Fibroblast of skin of back (primary cell): Measurements from ENCODE around the gene ZFR2. TPM values are rescaled to one million over a fixed set of nuclear protein-coding genes. Genes with fewer than 3 reads are reported as not detected.
"Not testable (repeated sequence)": the region's sequence is repeated elsewhere in the genome, so short reads cannot be mapped to it uniquely, and the experiment has no call there.

Source experiments
- DNase-seq: peaks from one replicate; pipeline ENCODE4 v3.0.0-alpha.2; 2013
- polyA plus RNA-seq, 2 experiments: library from polyadenylated mRNA; unstranded; fragments of 120-200 nt; gene quantifications; one replicate each; pipeline ENCODE4 v1.2.1, GENCODE V29; 2013; ENCODE audit not compliant: insufficient read length in 2 of 2

ZFR2 gene
- polyA plus RNA-seq (2013, experiment 1 of 2; ENCODE audit: insufficient read length), result not detected
- not detected for polyA plus RNA-seq (2013, experiment 2 of 2; ENCODE audit: insufficient read length)

DNA sequence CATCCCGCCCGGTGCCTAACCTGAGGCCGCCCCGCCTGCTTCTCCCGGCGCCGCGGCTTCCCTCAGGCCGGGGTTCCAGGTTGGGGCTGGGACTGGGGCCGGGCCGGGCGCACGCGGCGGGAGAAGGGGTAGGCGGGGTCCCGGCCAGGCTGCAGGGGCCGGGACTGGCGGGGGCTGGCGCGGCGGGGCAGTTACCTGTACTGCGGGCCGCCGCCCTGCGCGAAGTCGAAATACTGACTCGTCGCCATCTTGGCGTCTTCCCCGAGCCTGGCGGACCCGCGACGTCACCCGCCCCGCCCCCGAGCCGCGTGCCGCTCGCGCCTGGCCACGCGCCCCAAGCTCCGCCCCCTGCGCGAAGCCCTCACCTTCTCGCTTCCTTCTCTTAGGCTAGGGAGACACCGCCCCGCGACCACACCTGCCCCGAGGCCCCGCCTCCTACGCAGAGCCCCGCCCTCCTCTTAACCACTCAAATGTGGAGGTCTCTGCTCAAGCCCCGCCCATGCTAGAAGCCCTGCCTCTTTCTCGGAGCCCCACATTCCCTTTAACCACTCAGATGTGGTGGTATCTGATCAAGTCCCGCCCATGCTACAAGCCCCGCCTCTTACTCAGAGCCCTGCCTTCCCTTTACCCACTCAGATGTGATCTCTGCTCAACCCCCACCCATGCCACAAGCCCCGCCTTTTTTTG is at the start of gene ZFR2:
ZFR2 (minus strand) TSS at position 269 of the 687 bp plus-strand sequence; CDS start at position 248, 21 bp downstream.
- no peak for DNase-seq

DNA sequence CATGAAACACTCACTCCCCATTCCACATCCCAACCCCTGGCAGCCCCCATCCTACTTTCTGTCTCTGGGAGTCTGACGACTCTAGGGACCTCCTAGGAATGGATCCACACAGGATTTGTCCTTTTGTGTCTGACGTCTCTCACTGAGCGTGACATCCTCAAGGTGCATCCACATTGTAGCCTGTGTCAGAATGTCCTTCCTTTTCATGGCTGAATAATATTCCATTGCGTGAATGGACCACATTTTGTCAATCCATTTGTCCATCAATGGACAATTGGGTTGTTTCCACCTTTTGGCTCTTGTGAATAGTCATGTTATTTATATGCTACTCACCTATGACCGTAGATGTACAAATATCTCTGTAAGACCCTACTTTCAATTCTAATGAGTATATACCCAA is 47.2 kb upstream of the ZFR2 start:
- DNase-seq, result no peak

DNA sequence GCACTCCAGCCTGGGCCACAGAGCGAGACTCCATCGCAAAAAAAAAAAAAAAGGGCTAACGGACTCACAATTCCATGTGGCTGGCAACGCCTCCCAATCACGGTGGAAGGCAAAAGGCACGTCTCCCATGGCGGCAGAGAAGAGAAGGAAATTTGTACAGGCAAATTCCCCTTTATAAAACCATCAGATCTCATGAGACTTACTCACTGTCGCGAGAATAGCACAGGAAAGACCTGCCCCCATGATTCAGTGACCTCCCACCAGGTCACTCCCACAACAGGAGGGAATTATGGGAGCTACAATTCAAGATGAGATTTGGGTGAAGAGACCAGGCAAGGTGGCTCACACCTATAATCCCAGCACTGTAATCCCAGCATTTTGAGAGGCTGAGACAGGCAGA is 45.4 kb upstream of the ZFR2 start:
- DNase-seq, result no peak

DNA sequence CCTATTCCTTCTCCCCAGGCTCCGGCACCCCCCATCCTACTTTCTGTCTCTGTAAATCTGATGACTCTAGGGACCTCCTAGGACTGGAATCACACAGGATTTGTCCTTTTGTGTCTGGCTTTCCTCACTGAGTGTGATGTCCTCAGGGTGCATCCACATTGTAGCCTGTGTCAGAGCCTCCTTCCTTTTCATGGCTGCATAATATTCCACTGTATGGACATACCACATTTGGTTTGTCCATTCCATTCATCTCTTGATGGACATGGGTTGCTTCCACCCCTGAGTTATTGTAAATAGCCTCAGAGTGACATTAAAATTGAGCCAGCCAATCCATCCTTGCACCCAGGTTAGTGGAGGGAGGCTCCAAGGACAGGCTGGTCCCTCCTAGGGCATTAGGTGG is 41.3 kb upstream of the ZFR2 start:
- DNase-seq, result no peak

DNA sequence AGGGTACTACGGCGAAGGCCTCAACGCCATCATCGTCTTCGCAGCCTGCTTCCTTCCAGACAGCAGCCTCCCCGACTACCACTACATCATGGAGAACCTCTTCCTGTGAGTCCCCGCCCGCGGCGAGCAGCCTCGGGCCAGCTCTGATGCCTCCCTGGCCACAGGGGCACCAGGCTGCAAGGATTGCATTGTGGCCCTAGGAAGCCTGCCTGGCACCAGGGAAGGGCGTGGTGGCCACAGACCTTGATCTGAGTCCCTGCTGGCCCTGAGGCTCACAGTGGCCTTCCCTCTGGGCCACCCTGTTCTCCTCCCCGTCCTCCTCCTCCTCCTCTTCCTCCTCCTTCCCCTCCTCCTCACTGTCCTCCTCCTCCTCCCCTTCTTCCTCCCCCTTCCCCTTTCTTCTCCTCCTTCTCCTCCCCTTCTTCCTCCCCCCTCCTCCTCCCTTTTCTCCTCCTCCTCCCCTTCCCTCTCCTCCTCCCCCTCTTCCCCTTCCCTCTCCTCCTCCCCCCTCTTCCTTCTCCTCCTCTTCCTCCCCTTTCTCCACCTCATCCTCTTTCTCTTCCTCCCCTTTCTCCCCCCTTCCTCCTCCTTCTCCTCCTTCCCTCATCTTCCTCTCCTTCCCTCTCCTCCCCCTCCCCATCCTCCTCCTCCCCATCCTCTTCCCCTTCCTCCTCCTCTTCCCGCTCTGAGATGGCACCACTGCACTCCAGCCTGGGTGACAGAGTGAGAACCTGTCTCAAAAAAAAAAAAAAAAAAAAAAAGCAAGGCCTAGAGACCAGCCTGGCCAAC is 39.6 kb upstream of the ZFR2 start:
- DNase-seq, result no peak

DNA sequence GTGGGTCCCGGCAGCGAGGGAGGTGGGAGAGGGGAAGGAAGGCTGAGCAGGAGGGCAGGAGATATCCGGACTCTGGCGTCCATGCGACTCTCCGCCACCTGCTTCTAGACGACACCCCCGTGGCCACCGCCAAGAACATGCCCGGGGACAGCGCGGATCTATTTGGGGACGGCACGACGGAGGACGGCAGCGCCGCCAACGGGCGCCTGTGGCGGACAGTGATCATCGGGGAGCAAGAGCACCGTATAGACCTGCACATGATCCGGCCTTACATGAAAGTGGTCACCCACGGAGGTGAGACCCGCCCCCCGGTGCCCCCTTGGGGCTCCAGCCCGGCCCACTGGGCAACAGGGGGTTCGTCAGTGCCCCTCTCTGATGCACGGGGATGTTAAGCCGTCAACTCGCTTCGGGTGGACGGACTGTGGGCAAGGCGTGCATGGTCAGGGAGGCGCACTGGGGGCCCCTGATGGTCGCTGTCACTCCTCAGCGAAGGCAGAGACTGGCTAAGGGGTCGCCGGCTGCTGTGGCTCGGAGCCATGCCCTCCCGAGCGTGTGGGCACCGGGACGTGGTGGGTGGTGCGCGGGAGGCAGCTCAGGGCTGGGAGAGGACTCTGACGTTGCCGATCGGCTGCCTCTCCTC is 38.9 kb upstream of the ZFR2 start:
- no peak for DNase-seq

DNA sequence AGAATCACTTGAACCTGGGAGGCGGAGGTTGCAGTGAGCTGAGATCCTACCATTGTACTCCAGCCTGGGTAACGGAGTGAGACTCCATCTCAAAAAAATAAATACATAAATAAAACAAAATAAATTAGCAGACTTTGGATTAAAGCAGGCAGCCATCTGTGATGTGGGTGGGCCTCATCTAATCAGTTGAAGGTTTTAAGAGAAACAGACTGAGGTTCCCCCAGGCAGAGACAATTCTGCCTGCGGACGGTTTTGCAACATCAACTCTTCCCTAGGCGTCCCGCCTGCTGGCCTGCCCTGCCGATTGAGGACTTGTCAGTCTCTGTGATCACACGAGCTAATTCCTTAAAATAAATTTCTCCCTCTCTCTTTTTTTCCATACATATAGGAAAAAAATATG is 35.4 kb upstream of the ZFR2 start:
- no peak for DNase-seq

DNA sequence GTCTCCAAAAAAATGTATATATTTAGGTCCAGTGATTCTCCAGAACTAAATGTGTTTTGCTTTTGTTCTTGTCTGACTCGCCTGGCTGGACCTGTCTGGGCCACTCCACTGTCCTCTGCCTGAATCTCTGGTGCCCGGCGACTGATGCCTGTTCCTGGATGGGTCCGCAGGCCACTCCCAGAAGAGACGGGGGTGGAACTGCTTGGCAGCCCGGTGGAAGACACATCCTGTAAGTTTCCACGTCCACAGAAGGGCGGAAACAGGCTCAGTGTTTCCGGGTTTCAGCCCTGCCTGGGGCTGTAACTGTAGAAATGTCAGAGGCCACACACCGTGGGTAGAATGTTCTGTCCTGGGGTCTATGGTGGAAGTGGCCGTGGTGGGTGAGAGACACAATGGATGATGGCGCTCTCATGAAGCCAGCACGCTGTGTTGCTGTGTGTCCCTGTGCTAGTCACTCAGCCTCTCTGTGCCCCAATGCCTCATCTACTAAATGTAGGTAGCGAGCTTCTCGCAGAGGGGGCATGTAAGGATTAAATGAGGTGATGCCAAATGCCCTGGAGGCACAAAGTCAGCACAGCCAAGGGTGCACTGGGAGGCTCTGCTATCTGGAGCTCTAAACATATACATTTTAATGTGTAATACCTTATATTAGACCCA is 33.6 kb upstream of the ZFR2 start:
- DNase-seq, result no peak

DNA sequence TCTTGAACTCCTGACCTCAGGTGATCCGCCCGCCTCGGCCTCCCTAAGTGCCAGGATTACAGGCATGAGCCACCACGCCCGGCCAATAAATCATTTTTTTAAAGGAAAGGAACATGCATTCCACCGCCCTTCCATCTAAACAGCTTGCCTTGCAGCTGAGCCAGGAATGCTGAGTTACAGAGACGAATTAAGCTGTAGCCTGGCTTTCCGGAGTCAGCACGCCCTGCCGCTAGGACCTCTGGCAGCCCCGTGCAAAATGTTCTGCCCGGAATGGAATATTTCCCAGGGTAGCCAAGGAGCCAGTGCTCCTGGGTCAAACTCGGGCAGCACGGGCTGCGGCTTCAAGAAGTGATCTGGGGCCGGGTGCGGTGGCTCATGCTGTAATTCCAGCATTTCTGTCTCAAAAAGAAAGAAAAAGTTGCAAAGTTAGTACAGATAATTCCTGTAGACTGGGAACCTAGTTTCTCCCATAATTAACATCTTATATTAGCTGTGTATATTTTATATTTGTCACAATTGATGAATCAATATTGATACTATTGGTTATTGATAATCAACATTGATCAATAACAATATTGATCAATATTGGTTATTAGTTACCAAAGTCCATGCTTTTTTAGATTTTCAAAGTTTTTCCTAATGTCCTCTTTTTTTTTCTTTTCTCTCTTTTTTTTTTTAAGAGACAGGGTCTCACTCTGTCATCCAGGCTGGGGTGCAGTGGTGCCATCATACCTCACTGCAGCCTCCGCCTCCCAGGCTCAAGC is 30.9 kb upstream of the ZFR2 start:
- no peak for DNase-seq

DNA sequence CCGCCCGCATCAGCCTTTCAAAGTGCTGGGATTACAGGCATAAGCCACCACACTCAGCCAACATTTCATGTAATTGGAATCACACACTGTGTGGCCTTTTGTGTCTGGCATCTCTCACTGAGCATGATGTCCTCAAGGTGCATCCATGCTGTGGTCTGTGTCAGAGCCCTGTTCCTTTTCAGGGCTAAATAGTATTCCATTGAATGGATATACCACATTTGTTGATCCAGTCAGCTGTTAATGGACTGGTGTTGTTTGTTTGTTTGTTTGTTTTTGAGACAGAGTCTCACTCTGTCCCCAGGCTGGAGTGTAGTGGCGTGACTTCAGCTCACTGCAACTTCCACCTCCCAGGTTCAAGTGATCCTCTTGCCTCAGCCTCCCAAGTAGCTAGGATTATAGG is 29.6 kb upstream of the ZFR2 start:
- no peak for DNase-seq

DNA sequence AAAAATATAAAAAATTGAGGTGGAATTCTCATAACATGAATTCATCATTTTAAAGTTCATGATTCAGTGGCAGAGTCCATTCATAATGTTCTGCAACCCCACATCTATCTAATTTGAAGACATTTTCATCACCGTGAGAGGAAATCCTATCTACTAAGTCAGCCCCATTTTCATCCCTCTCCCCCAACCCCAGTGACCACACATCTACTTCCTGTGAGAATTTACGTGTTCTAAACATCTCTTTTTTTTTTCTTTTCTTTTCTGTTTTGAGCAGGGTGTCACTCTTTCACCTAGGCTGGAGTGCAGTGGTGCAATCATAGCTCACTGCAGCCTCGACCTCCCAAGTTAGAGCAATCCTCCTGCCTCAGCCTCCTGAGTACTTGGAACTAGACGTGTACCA is 29.1 kb upstream of the ZFR2 start:
- DNase-seq, result no peak

DNA sequence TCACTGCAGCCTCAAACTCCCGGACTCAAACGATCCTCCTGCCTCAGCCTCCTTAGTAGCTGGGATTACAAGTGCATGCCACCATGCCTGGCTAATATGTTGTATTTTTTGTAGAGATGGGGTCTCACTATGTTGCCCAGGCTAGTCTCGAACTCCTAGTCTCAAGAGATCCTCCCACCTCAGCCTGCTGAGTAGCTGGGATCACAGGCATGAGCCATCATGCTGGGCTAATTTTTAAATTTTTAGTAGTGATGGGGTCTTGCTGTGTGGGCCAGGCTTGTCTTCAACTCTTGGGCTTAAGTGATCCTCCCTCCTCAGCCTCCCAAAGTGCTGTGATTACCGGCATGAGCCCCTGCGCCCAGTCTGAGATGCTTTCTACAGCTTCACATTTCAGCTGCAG is 26.9 kb upstream of the ZFR2 start:
- DNase-seq, result no peak

DNA sequence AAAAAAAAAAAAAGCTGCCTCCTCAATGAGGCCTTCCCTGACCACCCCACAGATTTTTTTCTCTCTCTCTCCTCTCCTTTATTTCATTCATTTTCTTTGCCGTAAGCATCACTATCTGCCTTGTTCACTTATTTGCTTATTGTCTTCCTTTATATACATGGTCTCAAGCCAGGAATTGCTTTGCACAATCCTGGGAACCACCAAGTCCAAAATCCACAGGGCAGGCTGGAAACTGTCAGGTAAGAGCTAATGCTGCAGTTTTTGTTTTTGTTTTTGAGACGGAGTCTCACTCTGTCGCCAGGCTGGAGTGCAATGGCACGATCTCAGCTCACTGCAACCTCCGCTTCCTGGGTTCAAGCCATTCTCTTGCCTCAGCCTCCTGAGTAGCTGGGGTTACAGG is 26.1 kb upstream of the ZFR2 start:
- DNase-seq, result not testable (repeated sequence)

DNA sequence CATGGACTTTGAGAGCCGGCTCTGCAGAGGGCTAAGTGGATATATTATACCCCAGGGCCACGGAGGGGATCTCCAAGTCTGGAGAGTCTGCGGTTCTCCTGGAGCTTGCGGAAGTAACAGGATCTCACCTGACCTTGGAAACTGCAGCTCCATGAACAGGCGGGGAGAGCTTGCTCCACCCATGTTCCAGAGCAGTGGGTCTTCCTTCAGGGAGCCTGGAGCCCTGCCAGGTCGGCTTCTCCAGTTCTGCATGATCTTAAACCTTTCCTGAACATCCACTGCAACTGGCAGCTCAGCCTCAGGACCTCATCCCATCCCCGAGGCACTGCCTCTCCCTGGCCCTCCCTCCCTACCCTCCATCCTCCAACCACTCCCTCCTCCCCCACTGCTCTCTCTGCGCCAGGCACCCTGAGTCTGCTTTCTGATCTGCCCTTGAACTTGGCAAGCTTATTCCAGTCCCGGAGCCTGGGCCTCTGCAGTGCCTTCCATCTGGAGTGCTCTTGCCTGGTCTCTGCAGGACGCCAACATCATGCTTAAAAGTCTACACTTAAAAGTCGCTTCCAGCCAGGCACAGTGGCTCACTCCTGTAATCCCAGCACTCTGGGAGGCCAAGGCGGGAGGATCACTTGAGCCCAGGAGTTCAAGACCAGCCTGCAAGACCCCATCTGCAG is 24.8 kb upstream of the ZFR2 start:
- DNase-seq, result no peak

DNA sequence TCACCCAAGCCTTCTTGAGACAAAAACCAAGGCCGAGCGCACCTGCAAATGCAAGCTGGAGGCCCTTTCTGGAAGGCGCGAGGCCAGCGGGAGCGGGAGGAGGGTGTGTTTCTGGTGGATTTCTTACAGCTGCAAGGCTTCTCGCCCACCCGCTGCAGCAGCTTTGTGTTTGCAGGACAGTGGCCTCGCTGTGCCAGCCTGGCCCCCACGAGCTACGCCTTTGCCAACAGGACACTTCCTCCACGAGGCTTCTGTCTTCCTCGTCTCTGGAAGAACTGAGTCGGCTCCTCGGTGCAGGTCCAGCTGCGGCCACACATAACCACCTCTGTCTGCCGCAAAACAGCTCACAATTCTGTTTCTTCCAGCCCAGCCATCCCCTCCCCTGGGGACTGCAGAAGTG is 21.8 kb upstream of the ZFR2 start:
- DNase-seq, result no peak

DNA sequence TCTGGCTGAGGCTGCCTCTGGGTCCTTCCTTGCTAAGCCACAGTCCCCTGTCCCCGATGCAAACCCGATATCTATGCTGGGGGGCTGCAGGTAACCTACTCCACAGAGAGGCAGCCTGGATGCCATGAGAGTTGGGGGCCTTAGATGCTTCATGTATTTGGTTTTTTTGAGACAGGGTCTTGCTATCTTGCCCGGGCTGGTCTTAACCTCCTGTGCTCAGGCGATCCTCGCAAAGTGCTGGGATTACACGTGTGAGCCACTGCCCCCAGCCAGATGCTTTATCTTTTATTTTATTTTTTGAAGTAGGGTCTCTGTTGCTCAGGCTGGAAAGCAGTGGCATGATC is 13.2 kb upstream of the ZFR2 start:
- DNase-seq, result no peak

DNA sequence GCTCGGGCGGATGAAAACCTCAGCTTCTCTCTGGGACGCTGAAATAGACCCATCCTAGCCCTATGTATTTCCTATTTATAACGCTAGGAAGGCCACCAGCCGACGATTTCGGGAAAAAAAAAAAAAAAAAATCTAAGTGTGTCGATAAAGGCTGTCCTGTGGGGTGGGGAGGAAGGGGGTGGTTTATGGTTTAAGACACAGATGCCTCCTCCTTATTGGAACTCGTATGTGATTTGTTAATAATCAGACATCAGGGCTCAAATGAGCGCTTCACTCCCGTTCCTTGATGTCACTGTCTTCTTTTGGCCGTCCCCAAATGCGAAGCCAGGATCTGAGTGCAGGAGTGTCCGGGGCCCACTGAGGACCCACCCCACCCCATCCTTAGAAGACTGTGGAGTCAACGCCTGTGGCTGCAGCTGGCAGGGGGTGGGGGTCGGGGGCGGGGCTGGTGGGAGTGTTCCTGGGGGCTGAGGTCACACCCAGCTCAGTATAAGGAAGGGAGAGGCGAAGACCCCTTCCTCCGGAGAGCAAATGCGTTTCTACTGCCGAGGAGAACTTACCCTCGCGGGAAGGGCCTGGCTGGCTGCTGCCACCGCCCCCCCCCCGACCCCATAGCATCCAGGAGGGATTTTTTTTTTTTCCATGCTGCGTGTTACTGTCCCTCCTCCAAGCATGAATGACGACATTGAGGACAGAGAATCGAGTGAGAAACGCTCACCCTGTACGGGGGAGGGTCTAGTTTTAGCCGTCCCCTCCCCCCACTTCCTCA is 12.6 kb upstream of the ZFR2 start:
- no peak for DNase-seq

DNA sequence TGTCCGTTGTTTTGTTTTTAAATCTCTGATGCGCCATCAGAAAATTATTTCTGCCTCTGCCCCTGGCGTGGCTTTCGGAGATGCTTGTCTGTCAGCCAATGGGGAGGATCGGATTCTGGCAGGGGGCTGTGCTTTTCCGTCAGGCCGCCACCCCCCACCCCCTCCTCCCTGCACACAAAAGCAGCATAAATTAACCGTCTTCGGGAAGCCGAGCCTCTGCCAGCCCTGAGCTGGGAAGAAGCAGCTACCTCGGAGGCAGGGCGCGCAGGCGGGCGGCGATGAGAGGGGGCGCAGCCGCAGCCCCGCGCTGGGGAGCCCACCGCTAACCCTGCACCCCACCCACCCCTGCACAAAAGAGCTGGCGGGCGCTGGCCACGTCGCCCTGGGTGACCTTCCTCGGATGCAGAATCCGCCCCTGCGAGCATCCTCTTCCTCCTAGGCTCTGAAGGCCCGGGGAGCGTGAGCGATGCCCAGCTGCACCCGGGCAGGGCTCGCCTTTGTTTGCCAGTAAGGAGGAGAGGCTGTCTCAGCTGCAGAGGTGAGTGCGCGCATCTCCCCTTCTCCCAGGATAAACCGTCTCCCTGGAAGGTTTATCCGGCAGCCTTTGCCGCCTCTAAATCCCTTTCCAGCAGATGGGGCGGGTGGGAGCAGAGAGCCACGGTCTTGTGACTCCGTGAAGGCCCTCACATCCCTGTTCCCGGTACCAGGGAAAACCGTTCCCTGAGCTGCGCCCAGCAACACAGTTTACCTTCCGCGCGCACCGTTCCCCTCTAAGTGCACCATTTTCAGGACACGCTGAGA is 11.8 kb upstream of the ZFR2 start, which contains the start of gene ATCAY:
ATCAY (plus strand) TSS at position 215 of the 801 bp plus-strand sequence. CDS start 5,083 bp downstream, outside the sequence.
- DNase-seq, result peak; percentile 11

DNA sequence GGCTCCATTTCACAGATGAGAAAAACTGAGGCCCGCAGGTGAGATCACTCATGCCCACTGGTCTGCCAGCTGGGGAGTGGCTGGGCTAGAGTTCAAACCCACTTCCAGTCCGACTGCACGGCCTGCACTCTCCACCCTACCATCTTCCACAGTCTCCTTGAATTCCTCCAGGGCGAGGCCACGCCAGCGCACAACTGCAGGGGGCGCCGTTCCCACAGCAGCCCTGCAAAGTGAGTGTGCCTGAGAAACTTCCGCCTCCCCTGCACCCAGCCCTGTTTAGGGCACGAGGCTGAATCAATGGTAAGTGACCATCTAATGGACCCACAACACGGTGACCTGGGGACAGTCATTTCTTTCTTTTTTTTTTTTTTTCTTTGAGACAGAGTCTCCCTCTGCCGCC is 10.8 kb upstream of the ZFR2 start:
- no peak for DNase-seq

DNA sequence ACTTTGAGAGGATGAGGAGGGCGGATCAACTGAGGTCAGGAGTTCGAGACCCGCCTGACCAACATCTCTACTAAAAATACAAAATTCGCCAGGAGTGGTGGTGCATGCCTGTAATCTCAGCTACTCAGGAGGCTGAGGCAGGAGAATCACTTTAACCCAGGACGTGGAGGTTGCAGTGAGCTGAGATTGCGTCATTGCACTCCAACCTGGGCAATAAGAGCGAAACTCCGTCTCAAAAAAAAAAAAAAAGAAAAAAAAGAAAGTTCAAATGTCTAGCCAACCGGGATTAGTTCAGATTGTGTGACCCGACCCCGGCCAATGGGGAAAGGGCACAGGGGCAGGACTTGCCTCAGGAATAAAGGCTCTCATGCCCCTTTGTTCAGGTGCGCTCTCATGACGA is 5.9 kb upstream of the ZFR2 start:
- DNase-seq, result not testable (repeated sequence)
